HG02938 (cell line): ENCODE results near the gene GMDS.
"Not testable (repeated sequence)": the region's sequence is repeated elsewhere in the genome, so short reads cannot be mapped to it uniquely, and the experiment has no call there.

Experiments used
- ATAC-seq: cut with Tn5 transposase; IDR thresholded peaks from one replicate; pipeline ENCODE4 v1.9.1; 2021; ENCODE audit warnings: mild to moderate bottlenecking, moderate library complexity; ENCODE audit not compliant: unreplicated experiment

Gene GMDS

GRCh38 chr6:1848752-1849151 is 396.7 kb downstream of the GMDS start:
- no peak for ATAC-seq

- ATAC-seq, result no peak
Observed at GRCh38 chr6:1846611-1847010, 398.8 kb downstream of the GMDS start.

GRCh38 chr6:1845543-1845942 is 399.9 kb downstream of the GMDS start:
- not testable (repeated sequence) for ATAC-seq

GRCh38 chr6:1842334-1842733 is 403.1 kb downstream of the GMDS start:
- no peak for ATAC-seq

GRCh38 chr6:1841136-1841535 is 404.3 kb downstream of the GMDS start:
- ATAC-seq, result no peak

GRCh38 chr6:1840491-1841121 is 404.8 kb downstream of the GMDS start:
- ATAC-seq, result no peak

- no peak for ATAC-seq
Observed at GRCh38 chr6:1839361-1839760, 406.0 kb downstream of the GMDS start.

GRCh38 chr6:1838604-1839213 is 406.7 kb downstream of the GMDS start:
- ATAC-seq, result no peak

- no peak for ATAC-seq
Observed at GRCh38 chr6:1837826-1838225, 407.6 kb downstream of the GMDS start.

GRCh38 chr6:1836690-1837089 is 408.7 kb downstream of the GMDS start:
- ATAC-seq, result no peak

- no peak for ATAC-seq
Observed at GRCh38 chr6:1834646-1835516, 410.5 kb downstream of the GMDS start.

- no peak for ATAC-seq
Observed at GRCh38 chr6:1834207-1834606, 411.2 kb downstream of the GMDS start.

- no peak for ATAC-seq
Observed at GRCh38 chr6:1832844-1833787, 412.3 kb downstream of the GMDS start.

GRCh38 chr6:1832358-1832757 is 413.0 kb downstream of the GMDS start:
- ATAC-seq, result no peak

GRCh38 chr6:1827984-1828793 is 417.2 kb downstream of the GMDS start:
- ATAC-seq, result no peak

GRCh38 chr6:1825926-1826325 is 419.5 kb downstream of the GMDS start:
- ATAC-seq, result no peak

GRCh38 chr6:1825277-1825676 is 420.1 kb downstream of the GMDS start:
- no peak for ATAC-seq

GRCh38 chr6:1821513-1822183 is 423.8 kb downstream of the GMDS start:
- ATAC-seq, result no peak

GRCh38 chr6:1821164-1821512 is 424.3 kb downstream of the GMDS start:
- no peak for ATAC-seq

- no peak for ATAC-seq
Observed at GRCh38 chr6:1820714-1821113, 424.7 kb downstream of the GMDS start.
